DND-41 (cell line): ENCODE measurements around the gene ZNF609.
A peak's percentile ranks its signal among the peaks of the same experiment; 100 is the strongest.

ENCODE experiments used
- ATAC-seq: fragments of 200-7000 bp; cut with Tn5 transposase; 3 replicates; pipeline ENCODE4 v1.9.1; 2021; ENCODE audit warnings: low read depth; ENCODE audit not compliant: insufficient read depth
- DNase-seq: peaks from one replicate; pipeline ENCODE4 v3.0.0-alpha.2; 2020
- H2AFZ ChIP-seq: 2 replicates; pipeline ENCODE4 v1.6.0; 2012; ENCODE audit warnings: low read depth, low read length
- H3K27ac ChIP-seq: 2 replicates; pipeline ENCODE4 v1.5.1; 2012; ENCODE audit warnings: low read length, inconsistent platforms
- H3K27me3 ChIP-seq: fragments of 200-600 bp; sonication (generic); 2 replicates; pipeline ENCODE4 v1.6.0; 2012; ENCODE audit warnings: low read length, mild to moderate bottlenecking, inconsistent platforms; ENCODE audit not compliant: insufficient read depth, poor library complexity
- H3K36me3 ChIP-seq: 2 replicates; pipeline ENCODE4 v1.5.1; 2012; ENCODE audit warnings: low read length, inconsistent platforms; ENCODE audit not compliant: insufficient read depth
- H3K4me1 ChIP-seq: 2 replicates; pipeline ENCODE4 v1.5.1; 2012; ENCODE audit warnings: mild to moderate bottlenecking, low read length; ENCODE audit not compliant: insufficient read depth
- H3K4me2 ChIP-seq: 2 replicates; pipeline ENCODE4 v1.6.0; 2012; ENCODE audit warnings: mild to moderate bottlenecking, moderate library complexity, low read length, inconsistent platforms; ENCODE audit not compliant: insufficient read depth
- H3K4me3 ChIP-seq, 2 experiments: fragments of 200-600 bp in 1 of 2; shearing (Covaris generic) in 1 of 2; 2 replicates each; pipeline ENCODE4 v1.5.1; 2012 to 2016; ENCODE audit warnings: inconsistent platforms in 2 of 2, low read length in 2 of 2, mild to moderate bottlenecking in 2 of 2, low read depth in 1 of 2, moderate library complexity in 1 of 2
- H3K79me2 ChIP-seq: 2 replicates; pipeline ENCODE4 v1.6.0; 2012; ENCODE audit warnings: low read length, inconsistent platforms; ENCODE audit not compliant: insufficient read depth
- H3K9ac ChIP-seq: 2 replicates; pipeline ENCODE4 v1.6.0; 2012; ENCODE audit warnings: low read depth, mild to moderate bottlenecking, inconsistent platforms, low read length, moderate library complexity
- H3K9me3 ChIP-seq: 2 replicates; pipeline ENCODE4 v1.5.1; 2012; ENCODE audit warnings: low read length, moderate library complexity, mild to moderate bottlenecking, inconsistent platforms; ENCODE audit not compliant: insufficient read depth, severe bottlenecking
- H4K20me1 ChIP-seq: 2 replicates; pipeline ENCODE4 v1.6.0; 2012; ENCODE audit warnings: low read length; ENCODE audit not compliant: insufficient read depth
- EZH2 ChIP-seq: IDR thresholded peaks from 3 replicates; pipeline ENCODE4 v1.6.1; 2012; ENCODE audit warnings: borderline replicate concordance, low read depth, mild to moderate bottlenecking, moderate library complexity, low read length, inconsistent platforms; ENCODE audit not compliant: severe bottlenecking
- TF ChIP-seq, protein P1 (sequence below): IDR thresholded peaks from 2 replicates; pipeline ENCODE4 v1.5.1; 2012; ENCODE audit warnings: borderline replicate concordance, low read length, moderate library complexity, mild to moderate bottlenecking; ENCODE audit not compliant: poor library complexity, severe bottlenecking; ENCODE audit errors: extremely low read depth

ZNF609 gene

GRCh38 chr15:64690578-64691296, 230.4 kb downstream of the ZNF609 start:
- Histone ChIP-seq H3K27ac (no peak overlapping the region), H3K4me1 (no peaks in the 10 kb centered on the region), H2AFZ (no peak overlapping the region), H3K9me3 (no peaks in the 10 kb centered on the region), H3K79me2 (peaks cover 28% of the 10 kb centered on the region), H3K4me2 (no peak overlapping the region), H3K9ac (no peak overlapping the region), H3K4me3 (no peak overlapping the region), H4K20me1 (peaks cover 11% of the 10 kb centered on the region), H3K36me3 (peaks cover 60% of the 10 kb centered on the region), H3K27me3 (no peaks in the 10 kb centered on the region)
- DNase-seq (no peak), ATAC-seq (no peak)
- TF ChIP-seq, protein P1, sequence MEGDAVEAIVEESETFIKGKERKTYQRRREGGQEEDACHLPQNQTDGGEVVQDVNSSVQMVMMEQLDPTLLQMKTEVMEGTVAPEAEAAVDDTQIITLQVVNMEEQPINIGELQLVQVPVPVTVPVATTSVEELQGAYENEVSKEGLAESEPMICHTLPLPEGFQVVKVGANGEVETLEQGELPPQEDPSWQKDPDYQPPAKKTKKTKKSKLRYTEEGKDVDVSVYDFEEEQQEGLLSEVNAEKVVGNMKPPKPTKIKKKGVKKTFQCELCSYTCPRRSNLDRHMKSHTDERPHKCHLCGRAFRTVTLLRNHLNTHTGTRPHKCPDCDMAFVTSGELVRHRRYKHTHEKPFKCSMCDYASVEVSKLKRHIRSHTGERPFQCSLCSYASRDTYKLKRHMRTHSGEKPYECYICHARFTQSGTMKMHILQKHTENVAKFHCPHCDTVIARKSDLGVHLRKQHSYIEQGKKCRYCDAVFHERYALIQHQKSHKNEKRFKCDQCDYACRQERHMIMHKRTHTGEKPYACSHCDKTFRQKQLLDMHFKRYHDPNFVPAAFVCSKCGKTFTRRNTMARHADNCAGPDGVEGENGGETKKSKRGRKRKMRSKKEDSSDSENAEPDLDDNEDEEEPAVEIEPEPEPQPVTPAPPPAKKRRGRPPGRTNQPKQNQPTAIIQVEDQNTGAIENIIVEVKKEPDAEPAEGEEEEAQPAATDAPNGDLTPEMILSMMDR: peak; percentile 14
- no peak for TF ChIP-seq EZH2

DNA sequence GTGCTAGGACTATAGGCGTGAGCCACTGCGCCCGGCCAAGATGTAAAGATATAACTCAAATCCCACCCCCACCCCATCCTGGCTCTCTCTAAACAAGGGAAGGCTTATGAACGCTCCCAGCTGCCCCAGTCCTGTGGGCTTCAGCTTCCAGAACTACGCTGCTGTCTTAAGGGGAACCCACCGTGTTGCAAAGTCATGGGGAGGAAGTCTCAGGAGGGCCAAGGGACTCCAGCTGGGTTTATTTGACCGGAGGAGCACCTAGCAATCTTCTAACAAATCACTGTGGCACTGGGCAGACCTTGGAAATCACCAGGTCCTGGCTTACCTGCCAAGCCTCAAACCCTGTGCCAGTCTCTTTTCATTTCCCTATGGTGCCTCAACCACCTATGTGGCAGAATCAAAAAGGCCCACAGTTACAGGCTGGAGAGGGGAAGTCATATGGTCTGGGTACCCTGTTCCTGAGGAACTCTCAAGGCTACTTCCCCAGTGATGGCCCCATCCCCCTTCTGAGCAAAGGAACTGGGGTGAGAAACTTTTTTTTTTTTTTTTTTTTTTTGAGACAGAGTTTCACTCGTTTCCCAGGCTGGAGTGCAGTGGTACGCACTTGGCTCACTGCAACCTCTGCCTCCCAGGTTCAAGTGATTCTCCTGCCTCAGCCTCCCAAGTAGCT, 231.7 kb downstream of the ZNF609 start:
- Histone ChIP-seq H3K4me3 (no peak overlapping the region), H3K27ac (no peak overlapping the region), H3K79me2 (peaks cover 37% of the 10 kb centered on the region), H3K27me3 (no peaks in the 10 kb centered on the region), H3K9me3 (no peaks in the 10 kb centered on the region), H4K20me1 (peaks cover 18% of the 10 kb centered on the region), H3K9ac (no peak overlapping the region), H3K4me1 (no peaks in the 10 kb centered on the region), H2AFZ (no peak overlapping the region), H3K36me3 (peaks cover 53% of the 10 kb centered on the region), H3K4me2 (no peak overlapping the region)
- no peak for DNase-seq
- TF ChIP-seq, protein P1: no peak
- TF ChIP-seq EZH2: no peak
- ATAC-seq: no peak

DNA sequence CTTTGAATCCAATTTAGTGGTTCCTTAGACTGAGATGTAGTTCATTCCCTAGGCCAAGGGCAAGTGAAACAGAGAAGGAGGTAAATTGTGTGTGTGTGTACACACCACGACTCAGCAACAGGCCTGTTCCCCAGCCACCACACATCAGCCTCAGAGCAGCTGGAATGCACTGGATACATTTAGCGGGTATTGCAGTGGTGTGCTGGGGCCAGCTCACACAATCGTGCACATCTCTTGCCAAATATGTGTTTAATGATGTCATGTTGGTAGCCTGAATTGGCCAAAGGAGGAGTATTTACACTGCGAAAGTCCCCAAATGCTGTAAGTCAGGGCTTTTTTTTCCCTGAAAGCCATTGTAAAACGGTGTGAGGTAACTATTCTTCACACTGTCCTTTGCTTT, 232.8 kb downstream of the ZNF609 start:
- DNase-seq (no peak), ATAC-seq (no peak)
- Histone ChIP-seq H3K9ac (no peak overlapping the region), H3K4me2 (no peak overlapping the region), H2AFZ (no peak overlapping the region), H3K9me3 (no peaks in the 10 kb centered on the region), H3K4me3 (no peak overlapping the region), H3K36me3 (peaks cover 43% of the 10 kb centered on the region), H3K27ac (no peak overlapping the region), H4K20me1 (peaks cover 21% of the 10 kb centered on the region), H3K79me2 (peaks cover 47% of the 10 kb centered on the region), H3K4me1 (no peaks in the 10 kb centered on the region), H3K27me3 (no peaks in the 10 kb centered on the region)
- TF ChIP-seq EZH2: no peak
- TF ChIP-seq, protein P1: no peak
